Muscle layer of duodenum (tissue), 2 donors: ENCODE results near the gene ACE.

Experiments used
- H3K27ac ChIP-seq: one replicate; pipeline ENCODE4 v1.7.0; 2013; ENCODE audit warnings: mild to moderate bottlenecking, low read length
- H3K27me3 ChIP-seq: one replicate; pipeline ENCODE4 v1.7.0; 2013; ENCODE audit warnings: low read depth, mild to moderate bottlenecking, control low read depth, low read length
- H3K36me3 ChIP-seq, 2 donors: one replicate each; pipeline ENCODE4 v1.7.0; 2013; ENCODE audit warnings: low read length in 2 of 2, control low read depth in 1 of 2, mild to moderate bottlenecking in 1 of 2; ENCODE audit not compliant: insufficient read depth in 2 of 2, control insufficient read depth in 1 of 2
- H3K4me1 ChIP-seq, 2 donors: one replicate each; pipeline ENCODE4 v1.7.0; 2013; ENCODE audit warnings: low read length in 2 of 2, mild to moderate bottlenecking in 2 of 2, control low read depth in 1 of 2, moderate library complexity in 1 of 2; ENCODE audit not compliant: insufficient read depth in 2 of 2, control insufficient read depth in 1 of 2
- H3K4me3 ChIP-seq, 2 donors: one replicate each; pipeline ENCODE4 v1.7.0; 2013; ENCODE audit warnings: low read length in 2 of 2, low read depth in 1 of 2, mild to moderate bottlenecking in 1 of 2
- H3K9me3 ChIP-seq, 2 donors: one replicate each; pipeline ENCODE4 v1.7.0; 2013; ENCODE audit warnings: low read length in 2 of 2, control low read depth in 1 of 2, mild to moderate bottlenecking in 1 of 2; ENCODE audit not compliant: control insufficient read depth in 1 of 2
- donor health status: healthy.

Gene ACE

GRCh38 chr17:63486317-63487013, 9.6 kb downstream of the ACE start:
- Histone ChIP-seq H3K36me3 (no peaks in the 10 kb centered on the region), H3K4me3 (no peak overlapping the region), H3K9me3 (no peaks in the 10 kb centered on the region), H3K27ac (no peak overlapping the region), H3K4me1 (no peaks in the 10 kb centered on the region), H3K27me3 (no peaks in the 10 kb centered on the region)

GRCh38 chr17:63487014-63487339, 10.1 kb downstream of the ACE start:
- Histone ChIP-seq H3K36me3 (no peaks in the 10 kb centered on the region), H3K27ac (no peak overlapping the region), H3K4me1 (no peaks in the 10 kb centered on the region), H3K9me3 (no peaks in the 10 kb centered on the region), H3K27me3 (no peaks in the 10 kb centered on the region), H3K4me3 (no peak overlapping the region)

GRCh38 chr17:63488851-63489250, 12.0 kb downstream of the ACE start:
- Histone ChIP-seq H3K9me3 (no peaks in the 10 kb centered on the region), H3K4me1 (no peaks in the 10 kb centered on the region), H3K27ac (no peak overlapping the region), H3K27me3 (no peaks in the 10 kb centered on the region), H3K36me3 (no peaks in the 10 kb centered on the region), H3K4me3 (no peak overlapping the region)

DNA sequence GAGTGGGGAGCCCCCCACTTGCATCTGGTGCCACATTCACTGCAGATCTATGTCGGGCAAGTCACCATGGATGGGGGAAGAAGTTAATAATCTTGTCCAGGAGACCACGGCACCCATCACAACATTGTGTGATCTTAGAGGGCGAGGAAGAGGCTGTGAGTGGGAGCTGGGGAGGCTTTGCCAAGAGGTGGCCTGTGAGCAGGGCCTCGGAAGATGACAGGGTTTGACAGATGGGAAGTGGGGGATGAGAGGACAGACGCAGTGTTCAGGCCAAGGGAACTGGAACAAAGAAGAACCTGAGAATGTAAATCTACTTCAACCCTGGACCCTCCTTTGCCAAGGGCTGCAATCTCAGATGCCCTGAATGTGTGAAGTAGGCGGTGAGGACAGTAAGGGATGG, 12.4 kb downstream of the ACE start:
- Histone ChIP-seq H3K9me3 (no peaks in the 10 kb centered on the region), H3K36me3 (no peaks in the 10 kb centered on the region), H3K4me1 (no peaks in the 10 kb centered on the region), H3K27me3 (no peaks in the 10 kb centered on the region), H3K4me3 (no peak overlapping the region), H3K27ac (no peak overlapping the region)

GRCh38 chr17:63490329-63490728, 13.5 kb downstream of the ACE start:
- Histone ChIP-seq H3K27ac (no peak overlapping the region), H3K4me1 (no peaks in the 10 kb centered on the region), H3K4me3 (no peak overlapping the region), H3K27me3 (no peaks in the 10 kb centered on the region), H3K36me3 (no peaks in the 10 kb centered on the region), H3K9me3 (no peaks in the 10 kb centered on the region)

DNA sequence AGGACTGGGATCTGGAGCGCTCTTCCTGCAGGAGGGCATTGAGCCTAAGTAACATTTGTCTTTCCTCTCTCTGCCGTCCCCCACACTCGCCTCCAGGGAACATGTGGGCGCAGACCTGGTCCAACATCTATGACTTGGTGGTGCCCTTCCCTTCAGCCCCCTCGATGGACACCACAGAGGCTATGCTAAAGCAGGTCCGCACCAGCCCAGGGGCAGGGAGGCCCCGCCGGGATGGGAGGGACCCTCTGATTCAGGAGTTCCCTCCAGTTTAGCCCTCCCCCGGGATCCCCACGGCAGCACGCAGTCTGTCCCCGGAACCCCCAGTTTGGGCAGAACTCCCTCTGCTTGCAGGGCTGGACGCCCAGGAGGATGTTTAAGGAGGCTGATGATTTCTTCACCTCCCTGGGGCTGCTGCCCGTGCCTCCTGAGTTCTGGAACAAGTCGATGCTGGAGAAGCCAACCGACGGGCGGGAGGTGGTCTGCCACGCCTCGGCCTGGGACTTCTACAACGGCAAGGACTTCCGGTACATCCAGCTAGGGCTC, 14.1 kb downstream of the ACE start:
- Histone ChIP-seq H3K36me3 (no peaks in the 10 kb centered on the region), H3K4me3 (no peak overlapping the region), H3K27ac (no peak overlapping the region)

GRCh38 chr17:63491413-63491812, 14.6 kb downstream of the ACE start:
- Histone ChIP-seq H3K9me3 (no peaks in the 10 kb centered on the region), H3K36me3 (no peaks in the 10 kb centered on the region), H3K4me3 (no peak overlapping the region), H3K4me1 (no peaks in the 10 kb centered on the region), H3K27ac (no peak overlapping the region), H3K27me3 (no peaks in the 10 kb centered on the region)

More for the DNA sequence above, 14.1 kb downstream of the ACE start:
- no peaks in the 10 kb centered on the region for H3K9me3 ChIP-seq
- no peaks in the 10 kb centered on the region for H3K4me1 ChIP-seq
- H3K27me3 ChIP-seq, result no peaks in the 10 kb centered on the region

GRCh38 chr17:63491977-63492618, 15.2 kb downstream of the ACE start:
- Histone ChIP-seq H3K27ac (no peak overlapping the region), H3K9me3 (no peaks in the 10 kb centered on the region), H3K36me3 (no peaks in the 10 kb centered on the region), H3K27me3 (no peaks in the 10 kb centered on the region), H3K4me1 (no peaks in the 10 kb centered on the region), H3K4me3 (no peak overlapping the region)

GRCh38 chr17:63492940-63493339, 16.1 kb downstream of the ACE start:
- Histone ChIP-seq H3K36me3 (no peaks in the 10 kb centered on the region), H3K27ac (no peak overlapping the region), H3K27me3 (no peaks in the 10 kb centered on the region), H3K9me3 (no peaks in the 10 kb centered on the region), H3K4me1 (no peaks in the 10 kb centered on the region), H3K4me3 (no peak overlapping the region)

DNA sequence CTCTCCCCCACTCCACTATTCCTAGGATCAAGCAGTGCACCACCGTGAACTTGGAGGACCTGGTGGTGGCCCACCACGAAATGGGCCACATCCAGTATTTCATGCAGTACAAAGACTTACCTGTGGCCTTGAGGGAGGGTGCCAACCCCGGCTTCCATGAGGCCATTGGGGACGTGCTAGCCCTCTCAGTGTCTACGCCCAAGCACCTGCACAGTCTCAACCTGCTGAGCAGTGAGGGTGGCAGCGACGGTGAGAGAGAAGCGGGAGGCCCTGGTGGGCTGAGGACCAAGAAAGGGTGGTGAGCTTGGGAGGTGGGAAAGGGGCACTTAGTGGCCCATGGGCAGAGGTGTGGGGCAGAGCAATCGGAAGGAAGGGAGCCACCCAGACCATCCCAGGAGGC, 16.6 kb downstream of the ACE start:
- H3K36me3 ChIP-seq, result no peaks in the 10 kb centered on the region
- H3K27ac ChIP-seq, result no peak overlapping the region
- no peak overlapping the region for H3K4me3 ChIP-seq
- no peaks in the 10 kb centered on the region for H3K9me3 ChIP-seq
- H3K4me1 ChIP-seq, result no peaks in the 10 kb centered on the region
- no peaks in the 10 kb centered on the region for H3K27me3 ChIP-seq

- Histone ChIP-seq H3K27me3 (no peaks in the 10 kb centered on the region), H3K9me3 (no peaks in the 10 kb centered on the region), H3K27ac (no peak overlapping the region), H3K4me3 (no peak overlapping the region), H3K36me3 (no peaks in the 10 kb centered on the region), H3K4me1 (no peaks in the 10 kb centered on the region)
Observed at GRCh38 chr17:63494300-63494928, 17.6 kb downstream of the ACE start.
